HCT116 (cell line): Measurements from ENCODE around the gene CD3D. TPM values are rescaled to one million over a fixed set of nuclear protein-coding genes. Genes with fewer than 3 reads are reported as not detected.

Experiments
- ATAC-seq: fragments of 200-7000 bp; cut with Tn5 transposase; 2 replicates; pipeline ENCODE4 v1.9.1; 2020; ENCODE audit warnings: mild to moderate bottlenecking, moderate library complexity
- BruUV-seq: library from RNA; stranded (reverse); fragments of 400-500 nt; replicated peaks from 2 replicates; lab custom pipeline; 2021; lab: Mats Ljungman, UMichigan
- CTCF ChIA-PET: fragments of 300-600 bp; sonication (Branson Sonifier 250); formaldehyde crosslinking; loops from one replicate; lab custom pipeline; 2021; ENCODE audit warnings: antibody characterized with exemption; lab: Charles Lee
- POLR2A ChIA-PET: fragments of 300-600, 350-600 bp; sonication (Branson Sonifier 250); formaldehyde crosslinking; loops from one replicate; lab custom pipeline; 2021; ENCODE audit warnings: antibody characterized with exemption; lab: Charles Lee
- RAD21 ChIA-PET, 2 experiments: fragments of 300-600 bp; sonication (Branson Sonifier 250); formaldehyde crosslinking; loops; one replicate each; lab custom pipeline; 2023; ENCODE audit warnings: low total read pairs in 2 of 2; ENCODE audit not compliant: uncharacterized antibody in 2 of 2, unreplicated experiment in 2 of 2, low non-redundant PET in 1 of 2; lab: Charles Lee
- DNase-seq: peaks from one replicate; pipeline ENCODE4 v3.0.0-alpha.2; 2010; ENCODE audit warnings: low read depth, low spot score
- H2AFZ ChIP-seq: fragments of 200-600 bp; shearing (Covaris generic), sonication (generic); 2 replicates; pipeline ENCODE4 v1.6.1; 2017; ENCODE audit warnings: low read depth, mixed run types, mixed read lengths, antibody characterized with exemption, low read length; ENCODE audit not compliant: poor library complexity, severe bottlenecking
- H3K27ac ChIP-seq: 2 replicates; pipeline ENCODE4 v1.5.1; 2012; ENCODE audit warnings: low read depth, low read length
- H3K27me3 ChIP-seq: fragments of 200-600 bp; sonication (generic); 2 replicates; pipeline ENCODE4 v1.6.1; 2016; ENCODE audit warnings: mixed run types, low read length, mixed read lengths; ENCODE audit not compliant: insufficient read depth
- H3K36me3 ChIP-seq, 2 experiments: fragments of 200-500 bp in 1 of 2; fragments of 200-600 bp in 1 of 2; sonication (Bioruptor generic) in 1 of 2; sonication (generic) in 1 of 2; 2 replicates each; pipeline versions ENCODE4 v1.5.1 to v1.6.1; 2014 to 2016; ENCODE audit warnings: low read length in 2 of 2, inconsistent platforms in 1 of 2, mixed read lengths in 1 of 2, mixed run types in 1 of 2; ENCODE audit not compliant: insufficient read depth in 2 of 2, control insufficient read depth in 1 of 2
- H3K4me1 ChIP-seq, 2 experiments: fragments of 200-600 bp in 1 of 2; sonication (generic) in 1 of 2; 2 replicates each; pipeline versions ENCODE4 v1.5.1 to v1.6.1; 2012 to 2017; ENCODE audit warnings: low read length in 2 of 2, inconsistent platforms in 1 of 2, mild to moderate bottlenecking in 1 of 2, mixed read lengths in 1 of 2, mixed run types in 1 of 2, moderate library complexity in 1 of 2; ENCODE audit not compliant: insufficient read depth in 2 of 2, control insufficient read depth in 1 of 2
- H3K4me2 ChIP-seq: fragments of 200-600 bp; sonication (generic); 2 replicates; pipeline ENCODE4 v1.6.1; 2017; ENCODE audit warnings: mixed run types, low read length, mixed read lengths
- H3K4me3 ChIP-seq, 2 experiments: fragments of 200-600 bp in 1 of 2; sonication (generic) in 1 of 2; replicated peaks in 1 of 2; 2 replicates each; pipeline ENCODE4 v1.5.1; 2011 to 2016; ENCODE audit warnings: low read length in 2 of 2, control low read depth in 1 of 2, low read depth in 1 of 2, mild to moderate bottlenecking in 1 of 2, mixed read lengths in 1 of 2, mixed run types in 1 of 2
- H3K79me2 ChIP-seq: fragments of 200-600 bp; sonication (generic); 2 replicates; pipeline ENCODE4 v1.6.1; 2017; ENCODE audit warnings: mild to moderate bottlenecking, mixed run types, low read length, moderate library complexity, mixed read lengths; ENCODE audit not compliant: insufficient read depth
- H3K9ac ChIP-seq: fragments of 200-600 bp; sonication (generic); 2 replicates; pipeline ENCODE4 v1.6.1; 2016; ENCODE audit warnings: low read length, mixed read lengths
- H3K9me2 ChIP-seq: fragments of 200-600 bp; sonication (generic), shearing (Covaris generic); 2 replicates; pipeline ENCODE4 v1.6.1; 2017; ENCODE audit warnings: mixed run types, mild to moderate bottlenecking, moderate library complexity; ENCODE audit not compliant: insufficient read depth
- H3K9me3 ChIP-seq, 2 experiments: fragments of 200-500 bp in 1 of 2; fragments of 200-600 bp in 1 of 2; sonication (Bioruptor generic) in 1 of 2; sonication (generic) in 1 of 2; 2 replicates each; pipeline ENCODE4 v1.6.1; 2014 to 2017; ENCODE audit warnings: low read length in 2 of 2, mixed read lengths in 2 of 2, inconsistent platforms in 1 of 2, low read depth in 1 of 2, mild to moderate bottlenecking in 1 of 2, mixed run types in 1 of 2, moderate library complexity in 1 of 2; ENCODE audit not compliant: control insufficient read depth in 1 of 2, insufficient read depth in 1 of 2
- H4K20me1 ChIP-seq: fragments of 200-600 bp; sonication (generic), shearing (Covaris generic); 2 replicates; pipeline ENCODE4 v1.6.1; 2017; ENCODE audit warnings: mixed run types, mild to moderate bottlenecking, moderate library complexity; ENCODE audit not compliant: insufficient read depth
- SIN3A ChIP-seq: IDR thresholded peaks from 2 replicates; pipeline ENCODE4 v1.6.1; 2012; ENCODE audit warnings: low read depth
- ZBTB33 ChIP-seq: IDR thresholded peaks from 2 replicates; pipeline ENCODE4 v1.6.1; 2011; ENCODE audit warnings: mild to moderate bottlenecking, low read length, moderate library complexity; ENCODE audit not compliant: insufficient replicate concordance; ENCODE audit errors: extremely low read depth
- intact Hi-C: fragments of 100-400 bp; cut with micrococcal nuclease; formaldehyde crosslinking; loops from 2 replicates; pipeline ENCODE4 v1.10.0; 2022
- total RNA-seq: library from RNA; stranded (reverse); gene quantifications from one replicate; pipeline ENCODE4 v1.2.1, GENCODE V29; 2021; ENCODE audit not compliant: unreplicated experiment

The CD3D gene
- total RNA-seq, 1 experiment from 2014 or later = 1.0 TPM

- ATAC-seq (no peak), DNase-seq (no peak)
- no peaks in the 10 kb centered on the region for H3K9me3 ChIP-seq
- ChIA-PET CTCF (interaction anchor here (2.2 kb wide), 1 partner anchor 8 kb away, joined by 6 read pairs; no protein-coding TSS in a partner anchor), POLR2A (no interaction called here), RAD21 (no interaction called here)
- H3K4me1 ChIP-seq = no peaks in the 10 kb centered on the region
- H3K9ac ChIP-seq = no peak overlapping the region
- H3K4me3 ChIP-seq = no peak overlapping the region
- no peaks in the 10 kb centered on the region for H3K79me2 ChIP-seq
- no peak for TF ChIP-seq ZBTB33
- no TSS peak for BruUV-seq
- H4K20me1 ChIP-seq = no peaks in the 10 kb centered on the region
- H3K36me3 ChIP-seq = no peaks in the 10 kb centered on the region
- intact Hi-C loops = no loop called here
- no peaks in the 10 kb centered on the region for H3K9me2 ChIP-seq
- no peak overlapping the region for H2AFZ ChIP-seq
- H3K27ac ChIP-seq = no peak overlapping the region
- H3K27me3 ChIP-seq = peaks cover 17% of the 10 kb centered on the region; the same call in 1 of the 2 replicates
- no peak overlapping the region for H3K4me2 ChIP-seq
These were observed 38.3 kb downstream of the CD3D start for GRCh38 chr11:118304227-118304567.

GRCh38 chr11:118301600-118302195 is 40.8 kb downstream of the CD3D start:
- ChIA-PET CTCF (no interaction called here), RAD21 (no interaction called here), POLR2A (interaction anchor here (0.7 kb wide), 1 partner anchor 9 kb away, joined by 3 read pairs; no protein-coding TSS in a partner anchor)
- TF ChIP-seq SIN3A = no peak
- no peak overlapping the region for H3K27ac ChIP-seq
- H3K79me2 ChIP-seq = no peaks in the 10 kb centered on the region
- H3K9me3 ChIP-seq = no peaks in the 10 kb centered on the region
- no peaks in the 10 kb centered on the region for H4K20me1 ChIP-seq
- no peak overlapping the region for H2AFZ ChIP-seq
- H3K4me1 ChIP-seq = no peaks in the 10 kb centered on the region
- no peak overlapping the region for H3K4me2 ChIP-seq
- peaks cover 17% of the 10 kb centered on the region; the same call in 1 of the 2 replicates for H3K27me3 ChIP-seq
- no peaks in the 10 kb centered on the region for H3K36me3 ChIP-seq
- H3K9me2 ChIP-seq = no peaks in the 10 kb centered on the region
- intact Hi-C loops = no loop called here
- no peak overlapping the region for H3K4me3 ChIP-seq
- no TSS peak for BruUV-seq
- DNase-seq (no peak), ATAC-seq (no peak)
- H3K9ac ChIP-seq = no peak overlapping the region
